Measurements from ENCODE around the gene PSMD3.

PSMD3 gene

GRCh38 chr17:40015998-40016985, 35.7 kb downstream of the PSMD3 start:
- DNase-seq (ENCODE audit: low read depth) = no peak
- H3K4me3 ChIP-seq (ENCODE audit: low read depth, low read length) = no peak overlapping the region

GRCh38 chr17:40017422-40018080, 36.9 kb downstream of the PSMD3 start:
- TF ChIP-seq CTCF (IDR thresholded peaks at IDR 0.05; ENCODE audit: control insufficient read depth, extremely low read depth, insufficient read depth) = no peak
- no peak for DNase-seq (ENCODE audit: low read depth)
- no peak overlapping the region for H3K4me3 ChIP-seq (ENCODE audit: low read depth, low read length)

More at GRCh38 chr17:40015998-40016985, 35.7 kb downstream of the PSMD3 start:
- TF ChIP-seq CTCF (IDR thresholded peaks at IDR 0.05; ENCODE audit: control insufficient read depth, extremely low read depth, insufficient read depth) = no peak

GRCh38 chr17:40018211-40019121, 37.9 kb downstream of the PSMD3 start:
- no peak overlapping the region for H3K4me3 ChIP-seq (ENCODE audit: low read depth, low read length)
- DNase-seq (ENCODE audit: low read depth) = no peak
- TF ChIP-seq CTCF (IDR thresholded peaks at IDR 0.05; ENCODE audit: control insufficient read depth, extremely low read depth, insufficient read depth) = no peak

GRCh38 chr17:40019140-40019991, 38.8 kb downstream of the PSMD3 start:
- H3K4me3 ChIP-seq (ENCODE audit: low read depth, low read length) = no peak overlapping the region
- TF ChIP-seq CTCF (IDR thresholded peaks at IDR 0.05; ENCODE audit: control insufficient read depth, extremely low read depth, insufficient read depth) = no peak
- no peak for DNase-seq (ENCODE audit: low read depth)

- H3K4me3 ChIP-seq (ENCODE audit: low read depth, low read length) = no peak overlapping the region
- TF ChIP-seq CTCF (IDR thresholded peaks at IDR 0.05; ENCODE audit: control insufficient read depth, extremely low read depth, insufficient read depth) = no peak
- no peak for DNase-seq (ENCODE audit: low read depth)
Observed at GRCh38 chr17:40020146-40020545, 39.5 kb downstream of the PSMD3 start.

All from LNCaP clone FGC (cell line).